PC-3 (cell line): ENCODE measurements around the gene CLSTN3.

Experiments used
- CTCF ChIP-seq: fragments of 300-600 bp; sonication (generic); conservative IDR thresholded peaks from 2 replicates; pipeline ENCODE4 v1.5.1; 2017; ENCODE audit warnings: antibody characterized with exemption, low read depth, mild to moderate bottlenecking, low read length
- EZH2 ChIP-seq: fragments of 300-600 bp; sonication (generic); IDR thresholded peaks from one replicate; pipeline ENCODE4 v1.6.1; 2017; ENCODE audit warnings: antibody characterized with exemption, mild to moderate bottlenecking, low read length; ENCODE audit not compliant: unreplicated experiment
- EZH2phosphoT487 ChIP-seq: fragments of 300-600 bp; sonication (generic); IDR thresholded peaks from 2 replicates; pipeline ENCODE4 v1.6.1; 2018; ENCODE audit warnings: mild to moderate bottlenecking, antibody characterized with exemption, low read length, borderline replicate concordance

GRCh38 chr12:7141351-7142005 lies 11.3 kb downstream of the CLSTN3 start:
- no peak for TF ChIP-seq EZH2
- TF ChIP-seq CTCF = no peak
- TF ChIP-seq EZH2phosphoT487 = no peak
